ENCODE measurements around the gene WDFY3.
"Not testable (repeated sequence)": the region's sequence is repeated elsewhere in the genome, so short reads cannot be mapped to it uniquely, and the experiment has no call there.

Gene WDFY3

GRCh38 chr4:84678976-84679744, 287.3 kb downstream of the WDFY3 start:
- H2AFZ ChIP-seq (ENCODE audit: low read length, unreplicated experiment) = no peak overlapping the region
- peaks cover 32% of the 10 kb centered on the region for H3K36me3 ChIP-seq (ENCODE audit: insufficient read depth, low read length)
- H3K4me1 ChIP-seq (ENCODE audit: control insufficient read depth, insufficient read depth, low read length, unreplicated experiment) = peaks cover 27% of the 10 kb centered on the region
- H3K27ac ChIP-seq (ENCODE audit: low read depth, low read length) = no peak overlapping the region
- H3K4me3 ChIP-seq (ENCODE audit: low read depth, low read length) = no peak overlapping the region
- H3K79me2 ChIP-seq (ENCODE audit: control insufficient read depth, insufficient read depth, low read length, unreplicated experiment) = no peaks in the 10 kb centered on the region
- no peaks in the 10 kb centered on the region for H3K27me3 ChIP-seq (ENCODE audit: insufficient read depth, low read length)

- Histone ChIP-seq H3K36me3 (ENCODE audit: insufficient read depth, low read length) (peaks cover 27% of the 10 kb centered on the region), H3K4me1 (ENCODE audit: control insufficient read depth, insufficient read depth, low read length, unreplicated experiment) (peaks cover 29% of the 10 kb centered on the region)
Observed at GRCh38 chr4:84677995-84678394, 288.5 kb downstream of the WDFY3 start.

GRCh38 chr4:84677093-84677492, 289.4 kb downstream of the WDFY3 start:
- H3K36me3 ChIP-seq (ENCODE audit: insufficient read depth, low read length) = peaks cover 36% of the 10 kb centered on the region

More at GRCh38 chr4:84677995-84678394, 288.5 kb downstream of the WDFY3 start:
- Histone ChIP-seq H3K27ac (ENCODE audit: low read depth, low read length) (no peak overlapping the region), H3K79me2 (ENCODE audit: control insufficient read depth, insufficient read depth, low read length, unreplicated experiment) (no peaks in the 10 kb centered on the region), H3K27me3 (ENCODE audit: insufficient read depth, low read length) (no peaks in the 10 kb centered on the region), H3K4me3 (ENCODE audit: low read depth, low read length) (no peak overlapping the region), H2AFZ (ENCODE audit: low read length, unreplicated experiment) (no peak overlapping the region)

GRCh38 chr4:84673475-84674240, 292.8 kb downstream of the WDFY3 start:
- no peaks in the 10 kb centered on the region for H3K27me3 ChIP-seq (ENCODE audit: insufficient read depth, low read length)
- no peaks in the 10 kb centered on the region for H3K79me2 ChIP-seq (ENCODE audit: control insufficient read depth, insufficient read depth, low read length, unreplicated experiment)
- H3K4me3 ChIP-seq (ENCODE audit: low read depth, low read length) = no peak overlapping the region
- peak overlapping the region; percentile 75 for H3K27ac ChIP-seq (ENCODE audit: low read depth, low read length)
- H3K36me3 ChIP-seq (ENCODE audit: insufficient read depth, low read length) = peaks cover 32% of the 10 kb centered on the region
- no peak overlapping the region for H2AFZ ChIP-seq (ENCODE audit: low read length, unreplicated experiment)
- H3K4me1 ChIP-seq (ENCODE audit: control insufficient read depth, insufficient read depth, low read length, unreplicated experiment) = peaks cover 16% of the 10 kb centered on the region

More at GRCh38 chr4:84677093-84677492, 289.4 kb downstream of the WDFY3 start:
- Histone ChIP-seq H2AFZ (ENCODE audit: low read length, unreplicated experiment) (no peak overlapping the region), H3K27me3 (ENCODE audit: insufficient read depth, low read length) (no peaks in the 10 kb centered on the region), H3K4me1 (ENCODE audit: control insufficient read depth, insufficient read depth, low read length, unreplicated experiment) (peaks cover 24% of the 10 kb centered on the region), H3K4me3 (ENCODE audit: low read depth, low read length) (no peak overlapping the region), H3K27ac (ENCODE audit: low read depth, low read length) (no peak overlapping the region), H3K79me2 (ENCODE audit: control insufficient read depth, insufficient read depth, low read length, unreplicated experiment) (no peaks in the 10 kb centered on the region)

GRCh38 chr4:84672177-84672576, 294.3 kb downstream of the WDFY3 start:
- H3K4me1 ChIP-seq (ENCODE audit: control insufficient read depth, insufficient read depth, low read length, unreplicated experiment) = peaks cover 16% of the 10 kb centered on the region
- no peak overlapping the region for H3K4me3 ChIP-seq (ENCODE audit: low read depth, low read length)
- peaks cover 31% of the 10 kb centered on the region for H3K36me3 ChIP-seq (ENCODE audit: insufficient read depth, low read length)
- no peaks in the 10 kb centered on the region for H3K79me2 ChIP-seq (ENCODE audit: control insufficient read depth, insufficient read depth, low read length, unreplicated experiment)
- no peaks in the 10 kb centered on the region for H3K27me3 ChIP-seq (ENCODE audit: insufficient read depth, low read length)
- no peak overlapping the region for H2AFZ ChIP-seq (ENCODE audit: low read length, unreplicated experiment)
- H3K27ac ChIP-seq (ENCODE audit: low read depth, low read length) = no peak overlapping the region

- Histone ChIP-seq H3K27ac (ENCODE audit: low read depth, low read length) (no peak overlapping the region), H2AFZ (ENCODE audit: low read length, unreplicated experiment) (no peak overlapping the region), H3K27me3 (ENCODE audit: insufficient read depth, low read length) (no peaks in the 10 kb centered on the region), H3K79me2 (ENCODE audit: control insufficient read depth, insufficient read depth, low read length, unreplicated experiment) (no peaks in the 10 kb centered on the region), H3K4me3 (ENCODE audit: low read depth, low read length) (no peak overlapping the region), H3K36me3 (ENCODE audit: insufficient read depth, low read length) (peaks cover 27% of the 10 kb centered on the region), H3K4me1 (ENCODE audit: control insufficient read depth, insufficient read depth, low read length, unreplicated experiment) (peaks cover 16% of the 10 kb centered on the region)
Observed at GRCh38 chr4:84669201-84669600, 297.3 kb downstream of the WDFY3 start.

GRCh38 chr4:84666439-84666838, 300.1 kb downstream of the WDFY3 start:
- H3K36me3 ChIP-seq (ENCODE audit: insufficient read depth, low read length) = peaks cover 13% of the 10 kb centered on the region
- no peak overlapping the region for H3K4me3 ChIP-seq (ENCODE audit: low read depth, low read length)
- H2AFZ ChIP-seq (ENCODE audit: low read length, unreplicated experiment) = no peak overlapping the region
- no peaks in the 10 kb centered on the region for H3K79me2 ChIP-seq (ENCODE audit: control insufficient read depth, insufficient read depth, low read length, unreplicated experiment)
- no peaks in the 10 kb centered on the region for H3K27me3 ChIP-seq (ENCODE audit: insufficient read depth, low read length)
- H3K4me1 ChIP-seq (ENCODE audit: control insufficient read depth, insufficient read depth, low read length, unreplicated experiment) = no peaks in the 10 kb centered on the region
- H3K27ac ChIP-seq (ENCODE audit: low read depth, low read length) = no peak overlapping the region

GRCh38 chr4:84664767-84665166, 301.7 kb downstream of the WDFY3 start:
- H3K4me3 ChIP-seq (ENCODE audit: low read depth, low read length); H3K4me1 ChIP-seq (ENCODE audit: control insufficient read depth, insufficient read depth, low read length, unreplicated experiment); H3K27ac ChIP-seq (ENCODE audit: low read depth, low read length); H3K79me2 ChIP-seq (ENCODE audit: control insufficient read depth, insufficient read depth, low read length, unreplicated experiment); H2AFZ ChIP-seq (ENCODE audit: low read length, unreplicated experiment); H3K27me3 ChIP-seq (ENCODE audit: insufficient read depth, low read length): not testable (repeated sequence)
- H3K36me3 ChIP-seq (ENCODE audit: insufficient read depth, low read length) = peaks cover 13% of the 10 kb centered on the region

- H3K36me3 ChIP-seq (ENCODE audit: insufficient read depth, low read length) = peaks cover 4% of the 10 kb centered on the region
- no peak overlapping the region for H3K27ac ChIP-seq (ENCODE audit: low read depth, low read length)
- H3K27me3 ChIP-seq (ENCODE audit: insufficient read depth, low read length) = no peaks in the 10 kb centered on the region
- H3K4me1 ChIP-seq (ENCODE audit: control insufficient read depth, insufficient read depth, low read length, unreplicated experiment) = no peaks in the 10 kb centered on the region
- no peaks in the 10 kb centered on the region for H3K79me2 ChIP-seq (ENCODE audit: control insufficient read depth, insufficient read depth, low read length, unreplicated experiment)
- H2AFZ ChIP-seq (ENCODE audit: low read length, unreplicated experiment) = no peak overlapping the region
- H3K4me3 ChIP-seq (ENCODE audit: low read depth, low read length) = no peak overlapping the region
Observed at GRCh38 chr4:84661191-84661939, 305.1 kb downstream of the WDFY3 start.

GRCh38 chr4:84660606-84661005, 305.9 kb downstream of the WDFY3 start:
- H3K79me2 ChIP-seq (ENCODE audit: control insufficient read depth, insufficient read depth, low read length, unreplicated experiment) = no peaks in the 10 kb centered on the region
- no peaks in the 10 kb centered on the region for H3K4me1 ChIP-seq (ENCODE audit: control insufficient read depth, insufficient read depth, low read length, unreplicated experiment)
- H3K27ac ChIP-seq (ENCODE audit: low read depth, low read length) = no peak overlapping the region
- no peaks in the 10 kb centered on the region for H3K36me3 ChIP-seq (ENCODE audit: insufficient read depth, low read length)
- no peak overlapping the region for H2AFZ ChIP-seq (ENCODE audit: low read length, unreplicated experiment)
- no peaks in the 10 kb centered on the region for H3K27me3 ChIP-seq (ENCODE audit: insufficient read depth, low read length)
- H3K4me3 ChIP-seq (ENCODE audit: low read depth, low read length) = no peak overlapping the region

All from ACC112 (cell line).